ENCODE data around the gene PAM. TPM values are rescaled to one million over a fixed set of nuclear protein-coding genes. Genes with fewer than 3 reads are reported as not detected.
"Not testable (repeated sequence)": the region's sequence is repeated elsewhere in the genome, so short reads cannot be mapped to it uniquely, and the experiment has no call there.

PAM gene
- total RNA-seq, 1 donor from 2014 or later, result 85.6 TPM

DNA sequence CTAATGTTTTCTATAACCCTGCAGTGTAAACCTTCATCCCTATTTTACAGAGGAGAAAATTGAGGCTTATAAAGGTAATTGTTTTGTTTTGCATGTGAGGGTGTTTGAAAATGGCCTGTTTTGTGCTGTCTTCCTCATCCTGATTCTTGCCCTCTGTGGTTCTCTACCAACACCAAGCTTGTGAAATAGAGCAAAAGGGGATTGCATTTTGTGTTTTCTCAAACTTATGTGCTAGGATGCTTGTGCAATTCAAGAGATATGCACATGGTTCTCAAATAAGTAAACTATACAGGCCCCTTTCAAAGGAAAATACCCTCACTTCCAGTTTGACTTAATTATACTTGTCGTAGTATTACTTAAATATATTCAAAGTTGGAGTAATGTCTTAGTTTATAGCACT lies 17.2 kb downstream of the PAM start:
- TF ChIP-seq, protein P1, sequence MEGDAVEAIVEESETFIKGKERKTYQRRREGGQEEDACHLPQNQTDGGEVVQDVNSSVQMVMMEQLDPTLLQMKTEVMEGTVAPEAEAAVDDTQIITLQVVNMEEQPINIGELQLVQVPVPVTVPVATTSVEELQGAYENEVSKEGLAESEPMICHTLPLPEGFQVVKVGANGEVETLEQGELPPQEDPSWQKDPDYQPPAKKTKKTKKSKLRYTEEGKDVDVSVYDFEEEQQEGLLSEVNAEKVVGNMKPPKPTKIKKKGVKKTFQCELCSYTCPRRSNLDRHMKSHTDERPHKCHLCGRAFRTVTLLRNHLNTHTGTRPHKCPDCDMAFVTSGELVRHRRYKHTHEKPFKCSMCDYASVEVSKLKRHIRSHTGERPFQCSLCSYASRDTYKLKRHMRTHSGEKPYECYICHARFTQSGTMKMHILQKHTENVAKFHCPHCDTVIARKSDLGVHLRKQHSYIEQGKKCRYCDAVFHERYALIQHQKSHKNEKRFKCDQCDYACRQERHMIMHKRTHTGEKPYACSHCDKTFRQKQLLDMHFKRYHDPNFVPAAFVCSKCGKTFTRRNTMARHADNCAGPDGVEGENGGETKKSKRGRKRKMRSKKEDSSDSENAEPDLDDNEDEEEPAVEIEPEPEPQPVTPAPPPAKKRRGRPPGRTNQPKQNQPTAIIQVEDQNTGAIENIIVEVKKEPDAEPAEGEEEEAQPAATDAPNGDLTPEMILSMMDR (conservative IDR thresholded peaks at IDR 0.05), result no peak
- H3K27ac Mint-ChIP-seq (ENCODE audit: unreplicated experiment), result no peak overlapping the region

DNA sequence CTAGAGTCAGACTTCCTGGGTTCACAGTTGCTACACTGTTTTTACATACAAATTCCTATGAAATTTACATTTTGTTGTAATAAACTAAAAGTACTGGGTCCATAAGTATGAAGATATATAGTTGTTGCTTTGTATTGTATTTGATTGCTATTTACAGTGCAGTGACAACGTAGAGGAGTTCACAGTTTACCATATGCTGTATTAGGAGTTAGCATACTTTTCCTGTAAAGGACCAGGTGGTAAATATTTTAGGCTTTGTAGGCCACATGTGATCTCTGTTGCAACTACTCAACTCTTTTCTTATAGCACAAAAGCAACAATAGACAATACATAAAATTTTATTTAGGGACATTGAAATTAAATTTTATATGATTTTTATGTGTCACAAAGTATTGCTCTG lies 18.0 kb downstream of the PAM start:
- Mint-ChIP-seq H3K27me3 (ENCODE audit: low read depth) (no peaks in the 10 kb centered on the region), H3K9me3 (peaks cover 8% of the 10 kb centered on the region), H3K36me3 (ENCODE audit: low read depth) (peaks cover 13% of the 10 kb centered on the region), H3K27ac (ENCODE audit: unreplicated experiment) (no peak overlapping the region), H3K4me1 (peaks cover 6% of the 10 kb centered on the region), H3K4me3 (no peak overlapping the region)
- no peak for DNase-seq (ENCODE audit: low read depth, low spot score)
- TF ChIP-seq, protein P1 (conservative IDR thresholded peaks at IDR 0.05), result no peak

More for the DNA sequence above, 17.2 kb downstream of the PAM start:
- H3K4me1 Mint-ChIP-seq, result peaks cover 11% of the 10 kb centered on the region
- H3K36me3 Mint-ChIP-seq (ENCODE audit: low read depth), result peaks cover 13% of the 10 kb centered on the region
- H3K4me3 Mint-ChIP-seq, result no peak overlapping the region
- H3K27me3 Mint-ChIP-seq (ENCODE audit: low read depth), result no peaks in the 10 kb centered on the region
- DNase-seq (ENCODE audit: low read depth, low spot score), result no peak
- peaks cover 8% of the 10 kb centered on the region for H3K9me3 Mint-ChIP-seq

DNA sequence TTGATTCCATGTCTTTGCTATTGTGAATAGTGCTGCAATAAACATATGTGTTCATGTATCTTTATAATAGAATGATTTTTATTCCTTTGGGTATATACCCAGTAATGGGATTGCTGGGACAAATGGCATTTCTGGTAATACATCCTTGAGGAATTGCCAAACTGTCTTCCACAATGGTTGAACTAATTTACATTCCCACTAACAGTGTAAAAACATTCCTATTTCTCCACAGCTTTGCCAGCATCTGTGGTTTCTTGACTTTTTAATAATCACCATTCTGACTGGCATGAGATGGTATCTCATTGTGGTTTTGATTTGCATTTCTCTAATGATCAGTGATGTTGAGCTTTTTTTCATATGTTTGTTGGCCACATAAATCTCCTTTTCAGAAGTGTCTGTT lies 20.7 kb downstream of the PAM start:
- not testable (repeated sequence) for H3K4me1 Mint-ChIP-seq; DNase-seq (ENCODE audit: low read depth, low spot score); H3K9me3 Mint-ChIP-seq; H3K27ac Mint-ChIP-seq (ENCODE audit: unreplicated experiment); H3K27me3 Mint-ChIP-seq (ENCODE audit: low read depth); H3K4me3 Mint-ChIP-seq
- H3K36me3 Mint-ChIP-seq (ENCODE audit: low read depth), result peaks cover 13% of the 10 kb centered on the region

DNA sequence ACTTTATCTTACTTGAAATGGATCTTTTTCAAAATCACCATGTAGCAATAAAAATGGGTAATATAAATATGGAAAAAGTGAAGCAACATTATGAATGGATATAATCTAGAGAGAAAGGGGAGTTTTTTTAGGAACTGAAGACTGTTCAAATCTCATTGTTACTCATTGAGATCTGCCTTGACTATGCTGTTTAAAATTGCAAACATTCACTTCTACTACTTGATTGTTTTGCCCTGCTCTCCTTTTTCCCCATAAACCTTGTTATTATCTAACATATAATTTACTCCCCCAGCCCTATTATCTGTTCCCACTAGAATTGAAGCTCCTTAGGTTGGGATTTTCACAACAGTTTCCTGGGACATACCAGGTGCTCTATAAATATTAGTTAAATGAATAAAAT lies 22.0 kb downstream of the PAM start:
- H3K27me3 Mint-ChIP-seq (ENCODE audit: low read depth), result no peaks in the 10 kb centered on the region
- DNase-seq (ENCODE audit: low read depth, low spot score), result no peak
- H3K4me1 Mint-ChIP-seq, result peaks cover 3% of the 10 kb centered on the region
- TF ChIP-seq, protein P1 (conservative IDR thresholded peaks at IDR 0.05), result no peak
- H3K36me3 Mint-ChIP-seq (ENCODE audit: low read depth), result peaks cover 13% of the 10 kb centered on the region
- H3K9me3 Mint-ChIP-seq, result peaks cover 8% of the 10 kb centered on the region
- no peak overlapping the region for H3K27ac Mint-ChIP-seq (ENCODE audit: unreplicated experiment)
- H3K4me3 Mint-ChIP-seq, result no peak overlapping the region

DNA sequence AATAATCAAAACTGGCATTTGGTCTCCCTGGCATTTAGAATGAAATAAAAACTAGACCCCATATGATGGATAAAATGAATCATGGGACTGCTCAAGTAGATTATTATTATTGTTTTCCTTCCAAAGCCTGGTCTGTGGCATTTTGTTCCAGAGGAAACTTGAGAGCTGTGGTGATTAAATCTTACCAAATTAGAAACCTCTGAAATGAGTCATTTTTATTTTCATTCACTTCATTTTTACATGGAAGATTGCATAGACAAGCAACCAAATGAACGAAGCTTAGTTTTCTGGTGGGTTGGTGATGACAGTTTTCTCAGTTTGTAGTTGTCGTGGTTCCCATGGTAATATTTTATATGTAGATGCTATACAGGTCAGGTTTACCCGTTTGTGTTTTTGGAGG lies 23.4 kb downstream of the PAM start:
- TF ChIP-seq, protein P1 (conservative IDR thresholded peaks at IDR 0.05), result no peak
- peaks cover 7% of the 10 kb centered on the region for H3K4me1 Mint-ChIP-seq
- peaks cover 8% of the 10 kb centered on the region for H3K9me3 Mint-ChIP-seq
- H3K27ac Mint-ChIP-seq (ENCODE audit: unreplicated experiment), result no peak overlapping the region
- H3K27me3 Mint-ChIP-seq (ENCODE audit: low read depth), result no peaks in the 10 kb centered on the region
- no peak overlapping the region for H3K4me3 Mint-ChIP-seq
- peaks cover 13% of the 10 kb centered on the region for H3K36me3 Mint-ChIP-seq (ENCODE audit: low read depth)
- no peak for DNase-seq (ENCODE audit: low read depth, low spot score)

DNA sequence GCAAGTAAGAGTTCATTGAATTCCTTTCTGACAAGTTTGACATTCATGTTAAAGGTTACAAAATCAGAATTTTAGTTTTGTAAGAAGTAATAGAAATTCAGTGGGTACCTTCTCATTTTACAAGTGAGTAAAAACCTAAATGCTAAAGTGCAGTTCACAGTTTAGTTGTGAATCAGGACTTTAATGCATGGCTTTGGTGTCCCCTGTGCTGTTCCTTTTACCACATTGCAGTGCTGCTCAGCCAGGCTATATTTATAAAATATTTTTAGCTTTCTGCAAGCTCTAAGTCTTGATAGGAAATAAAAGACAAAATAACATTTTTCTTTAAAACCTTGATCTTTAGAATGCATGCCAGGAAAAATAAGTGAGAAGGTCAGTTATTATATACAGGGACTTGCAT lies 26.3 kb downstream of the PAM start:
- H3K27me3 Mint-ChIP-seq (ENCODE audit: low read depth), result no peaks in the 10 kb centered on the region
- peaks cover 4% of the 10 kb centered on the region for H3K9me3 Mint-ChIP-seq
- H3K27ac Mint-ChIP-seq (ENCODE audit: unreplicated experiment), result no peak overlapping the region
- no peak for DNase-seq (ENCODE audit: low read depth, low spot score)
- TF ChIP-seq, protein P1 (conservative IDR thresholded peaks at IDR 0.05), result no peak
- H3K36me3 Mint-ChIP-seq (ENCODE audit: low read depth), result peaks cover 5% of the 10 kb centered on the region
- no peak overlapping the region for H3K4me3 Mint-ChIP-seq
- peaks cover 7% of the 10 kb centered on the region for H3K4me1 Mint-ChIP-seq
